ENCODE data around the gene SLC46A1. TPM values are rescaled to one million over a fixed set of nuclear protein-coding genes. Genes with fewer than 3 reads are reported as not detected.

SLC46A1 gene
- total and polyA plus RNA-seq, 2 donors (not counting 1 experiment from before 2014, with no cell fraction given): 2.5 to 4.3 TPM

Other genes with a start within 250 kb of the SLC46A1 start
- gene TMEM97, start 87.0 kb downstream of the SLC46A1 start, total RNA-seq: 5.4 and 6.4 TPM in 2 replicates
- 1.6 and 1.7 TPM in 2 replicates for gene TMEM97, start 87.0 kb downstream of the SLC46A1 start, polyA plus RNA-seq
- gene IFT20, start 70.7 kb downstream of the SLC46A1 start, total RNA-seq: 33.5 and 35.9 TPM in 2 replicates
- gene IFT20, start 70.7 kb downstream of the SLC46A1 start, polyA plus RNA-seq: 52.6 and 89.6 TPM in 2 replicates
- gene TNFAIP1, start 70.5 kb downstream of the SLC46A1 start, total RNA-seq: 19.0 and 20.4 TPM in 2 replicates
- 10.7 and 11.7 TPM in 2 replicates for gene TNFAIP1, start 70.5 kb downstream of the SLC46A1 start, polyA plus RNA-seq
- gene POLDIP2, start 48.7 kb downstream of the SLC46A1 start, total RNA-seq: 29.7 and 35.7 TPM in 2 replicates
- 23.9 and 30.2 TPM in 2 replicates for gene POLDIP2, start 48.7 kb downstream of the SLC46A1 start, polyA plus RNA-seq
- not detected in 2 replicates for gene SEBOX, start 41.0 kb downstream of the SLC46A1 start, total RNA-seq
- not detected in 2 replicates for gene SEBOX, start 41.0 kb downstream of the SLC46A1 start, polyA plus RNA-seq
- 0.34 TPM in 1 of 2 replicates, not detected in the other for gene VTN, start 35.9 kb downstream of the SLC46A1 start, total RNA-seq
- gene VTN, start 35.9 kb downstream of the SLC46A1 start, polyA plus RNA-seq: 0.36 and 2.0 TPM in 2 replicates
- 28.0 and 32.8 TPM in 2 replicates for gene SARM1, start 34.5 kb downstream of the SLC46A1 start, total RNA-seq
- gene SARM1, start 34.5 kb downstream of the SLC46A1 start, polyA plus RNA-seq: 15.3 and 22.5 TPM in 2 replicates
- not detected in 2 replicates for gene SLC13A2, start 67.4 kb upstream of the SLC46A1 start, total RNA-seq
- not detected in 2 replicates for gene SLC13A2, start 67.4 kb upstream of the SLC46A1 start, polyA plus RNA-seq
- gene FOXN1, start 100.1 kb upstream of the SLC46A1 start, total RNA-seq: not detected in 2 replicates
- gene FOXN1, start 100.1 kb upstream of the SLC46A1 start, polyA plus RNA-seq: not detected in 2 replicates
- gene UNC119, start 146.4 kb upstream of the SLC46A1 start, total RNA-seq: 75.3 and 84.2 TPM in 2 replicates
- 174 and 180 TPM in 2 replicates for gene UNC119, start 146.4 kb upstream of the SLC46A1 start, polyA plus RNA-seq
- 52.3 and 55.1 TPM in 2 replicates for gene PIGS, start 165.3 kb upstream of the SLC46A1 start, total RNA-seq
- 44.1 and 54.5 TPM in 2 replicates for gene PIGS, start 165.3 kb upstream of the SLC46A1 start, polyA plus RNA-seq
- 16.7 and 20.7 TPM in 2 replicates for gene ALDOC, start 170.7 kb upstream of the SLC46A1 start, total RNA-seq
- 26.6 and 27.6 TPM in 2 replicates for gene ALDOC, start 170.7 kb upstream of the SLC46A1 start, polyA plus RNA-seq
- 8.0 and 10.1 TPM in 2 replicates for gene SPAG5, start 192.8 kb upstream of the SLC46A1 start, total RNA-seq
- 4.7 and 6.6 TPM in 2 replicates for gene SPAG5, start 192.8 kb upstream of the SLC46A1 start, polyA plus RNA-seq
- gene RSKR, start 208.0 kb upstream of the SLC46A1 start, total RNA-seq: 30.4 and 31.9 TPM in 2 replicates
- 20.3 and 21.5 TPM in 2 replicates for gene RSKR, start 208.0 kb upstream of the SLC46A1 start, polyA plus RNA-seq
- 156 and 177 TPM in 2 replicates for gene BLTP2, start 238.9 kb upstream of the SLC46A1 start, total RNA-seq
- gene BLTP2, start 238.9 kb upstream of the SLC46A1 start, polyA plus RNA-seq: 45.9 and 61.8 TPM in 2 replicates